OCI-LY1 (cell line): ENCODE measurements around the gene SLC39A10.

ENCODE experiments used
- H2AFZ ChIP-seq: fragments of 200-600 bp; sonication (generic), shearing (Covaris generic); 2 replicates; pipeline ENCODE4 v1.6.0; 2014; ENCODE audit warnings: antibody characterized with exemption, mild to moderate bottlenecking, low read length
- H3F3A ChIP-seq: fragments of 200-600 bp; sonication (generic), shearing (Covaris generic); 2 replicates; pipeline ENCODE4 v1.6.0; 2014; ENCODE audit warnings: mild to moderate bottlenecking, antibody characterized with exemption, low read length, moderate library complexity; ENCODE audit not compliant: insufficient read depth
- H3K27ac ChIP-seq: fragments of 200-600 bp; sonication (generic); 2 replicates; pipeline ENCODE4 v1.5.1; 2014; ENCODE audit warnings: low read length, mixed run types, mild to moderate bottlenecking, low read depth; ENCODE audit not compliant: poor library complexity, severe bottlenecking
- H3K27me3 ChIP-seq: fragments of 200-600 bp; sonication (generic); 2 replicates; pipeline ENCODE4 v1.6.0; 2014; ENCODE audit warnings: antibody characterized with exemption, mild to moderate bottlenecking, low read length, moderate library complexity; ENCODE audit not compliant: insufficient read depth
- H3K36me3 ChIP-seq: fragments of 200-600 bp; sonication (generic); 2 replicates; pipeline ENCODE4 v1.6.1; 2014; ENCODE audit warnings: mild to moderate bottlenecking, antibody characterized with exemption, low read length, moderate library complexity, mixed read lengths; ENCODE audit not compliant: insufficient read depth
- H3K4me1 ChIP-seq: fragments of 200-600 bp; sonication (generic); 2 replicates; pipeline ENCODE4 v1.5.1; 2014; ENCODE audit warnings: mild to moderate bottlenecking, low read length, moderate library complexity; ENCODE audit not compliant: insufficient read depth, severe bottlenecking
- H3K4me2 ChIP-seq: fragments of 200-600 bp; sonication (generic), shearing (Covaris generic); 2 replicates; pipeline ENCODE4 v1.6.1; 2014; ENCODE audit warnings: low read length
- H3K4me3 ChIP-seq: fragments of 200-600 bp; sonication (generic); 2 replicates; pipeline ENCODE4 v1.5.1; 2014; ENCODE audit warnings: low read length, low read depth, mild to moderate bottlenecking, mixed read lengths; ENCODE audit not compliant: poor library complexity, severe bottlenecking
- H3K79me2 ChIP-seq: fragments of 200-600 bp; shearing (Covaris generic); 2 replicates; pipeline ENCODE4 v1.6.1; 2016; ENCODE audit warnings: mixed run types, low read length, mixed read lengths; ENCODE audit not compliant: insufficient read depth
- H3K9ac ChIP-seq: fragments of 200-600 bp; sonication (generic), shearing (Covaris generic); 2 replicates; pipeline ENCODE4 v1.6.1; 2014; ENCODE audit warnings: mild to moderate bottlenecking, low read length, mixed read lengths
- H3K9me2 ChIP-seq: fragments of 200-600 bp; sonication (generic), shearing (Covaris generic); 2 replicates; pipeline ENCODE4 v1.6.1; 2014; ENCODE audit warnings: low read depth, mild to moderate bottlenecking, low read length, mixed read lengths
- H3K9me3 ChIP-seq: fragments of 200-600 bp; shearing (Covaris generic); 2 replicates; pipeline ENCODE4 v1.6.1; 2014; ENCODE audit warnings: low read length, mixed read lengths
- H4K20me1 ChIP-seq: fragments of 200-600 bp; sonication (generic), shearing (Covaris generic); 2 replicates; pipeline ENCODE4 v1.6.0; 2016; ENCODE audit warnings: mild to moderate bottlenecking, low read length; ENCODE audit not compliant: insufficient read depth
- CTCF ChIP-seq: fragments of 200-600 bp; sonication (generic), shearing (Covaris generic); IDR thresholded peaks from 2 replicates; pipeline ENCODE4 v1.5.1; 2017; ENCODE audit warnings: mild to moderate bottlenecking, antibody characterized with exemption, low read length, moderate library complexity, mixed read lengths
- EZH2 ChIP-seq: fragments of 200-600 bp; sonication (generic), shearing (Covaris generic); IDR thresholded peaks from 2 replicates; pipeline ENCODE4 v1.8.0; 2017; ENCODE audit warnings: borderline replicate concordance, mixed run types, mild to moderate bottlenecking, antibody characterized with exemption, low read length, moderate library complexity, mixed read lengths

The SLC39A10 gene

GRCh38 chr2:195741191-195741590, 84.2 kb downstream of the SLC39A10 start:
- no peak overlapping the region for H3K4me2 ChIP-seq
- H3K4me3 ChIP-seq = no peak overlapping the region
- no peaks in the 10 kb centered on the region for H3K27me3 ChIP-seq
- TF ChIP-seq EZH2 (no peak), CTCF (no peak)
- H3K9me2 ChIP-seq = no peaks in the 10 kb centered on the region
- no peak overlapping the region for H3K27ac ChIP-seq
- H4K20me1 ChIP-seq = no peaks in the 10 kb centered on the region
- H3F3A ChIP-seq = no peaks in the 10 kb centered on the region
- H3K36me3 ChIP-seq = no peaks in the 10 kb centered on the region
- no peaks in the 10 kb centered on the region for H3K4me1 ChIP-seq
- H3K79me2 ChIP-seq = no peaks in the 10 kb centered on the region
- H3K9me3 ChIP-seq = no peaks in the 10 kb centered on the region
- H2AFZ ChIP-seq = no peak overlapping the region
- no peak overlapping the region for H3K9ac ChIP-seq

- H4K20me1 ChIP-seq = no peaks in the 10 kb centered on the region
- no peak overlapping the region for H2AFZ ChIP-seq
Measured at GRCh38 chr2:195756218-195756942, 99.4 kb downstream of the SLC39A10 start.

GRCh38 chr2:195758846-195759245, 101.8 kb downstream of the SLC39A10 start:
- Histone ChIP-seq H4K20me1 (no peaks in the 10 kb centered on the region), H3K9ac (no peak overlapping the region), H3K27me3 (no peaks in the 10 kb centered on the region), H3K79me2 (no peaks in the 10 kb centered on the region), H3F3A (no peaks in the 10 kb centered on the region), H2AFZ (no peak overlapping the region), H3K4me1 (no peaks in the 10 kb centered on the region), H3K9me3 (no peaks in the 10 kb centered on the region), H3K4me3 (no peak overlapping the region), H3K36me3 (no peaks in the 10 kb centered on the region), H3K4me2 (no peak overlapping the region), H3K27ac (no peak overlapping the region), H3K9me2 (no peaks in the 10 kb centered on the region)
- TF ChIP-seq EZH2 (no peak), CTCF (no peak)

More at GRCh38 chr2:195756218-195756942, 99.4 kb downstream of the SLC39A10 start:
- Histone ChIP-seq H3K9me2 (no peaks in the 10 kb centered on the region), H3F3A (no peaks in the 10 kb centered on the region), H3K79me2 (no peaks in the 10 kb centered on the region), H3K36me3 (no peaks in the 10 kb centered on the region), H3K4me2 (no peak overlapping the region), H3K9ac (no peak overlapping the region), H3K27ac (no peak overlapping the region), H3K4me1 (no peaks in the 10 kb centered on the region), H3K27me3 (no peaks in the 10 kb centered on the region), H3K9me3 (no peaks in the 10 kb centered on the region), H3K4me3 (no peak overlapping the region)
- TF ChIP-seq EZH2 (no peak), CTCF (no peak)
